Endothelial cell of umbilical vein (primary cell): ENCODE data around the gene MYLK. TPM values are rescaled to one million over a fixed set of nuclear protein-coding genes. Genes with fewer than 3 reads are reported as not detected.

ENCODE experiments used
- BruUV-seq: library from RNA; stranded (reverse); fragments of 400-500 nt; replicated peaks from 2 replicates; lab custom pipeline; 2021; lab: Mats Ljungman, UMichigan
- CTCF ChIA-PET: fragments of 300-600, 350-600 bp; sonication (Branson Sonifier 250); formaldehyde crosslinking; loops from one replicate; lab custom pipeline; 2021; ENCODE audit warnings: antibody characterized with exemption, inconsistent platforms; lab: Charles Lee
- POLR2A ChIA-PET: fragments of 300-600, 350-600 bp; sonication (Branson Sonifier 250); formaldehyde crosslinking; loops from one replicate; lab custom pipeline; 2021; ENCODE audit warnings: antibody characterized with exemption, inconsistent platforms; lab: Charles Lee
- DNase-seq: peaks from one replicate; pipeline ENCODE4 v3.0.0-alpha.2; 2011; ENCODE audit warnings: low read depth, low spot score
- FAIRE-seq: peaks from 2 replicates; lab custom pipeline; 2011; peaks lifted over from hg19 to GRCh38; lab: Jason Lieb, UNC
- H2AFZ ChIP-seq: 2 replicates; pipeline ENCODE4 v1.6.0; 2012; ENCODE audit warnings: low read depth, low read length, control low read depth, inconsistent platforms
- H3K27ac ChIP-seq: 2 replicates; pipeline ENCODE4 v1.5.1; 2011; ENCODE audit warnings: low read depth, mild to moderate bottlenecking, control low read depth, low read length, moderate library complexity; ENCODE audit not compliant: insufficient read depth
- H3K27me3 ChIP-seq, 2 experiments: 2 replicates each; pipeline versions ENCODE4 v1.6.0 to v1.6.1; 2011; ENCODE audit warnings: low read length in 2 of 2, mixed read lengths in 1 of 2; ENCODE audit not compliant: control insufficient read depth in 2 of 2, insufficient read depth in 2 of 2
- H3K36me3 ChIP-seq, 2 experiments: 2 replicates in 1 of 2; 3 replicates in 1 of 2; pipeline ENCODE4 v1.5.1; 2011; ENCODE audit warnings: low read length in 2 of 2, mild to moderate bottlenecking in 1 of 2, moderate library complexity in 1 of 2; ENCODE audit not compliant: control insufficient read depth in 2 of 2, insufficient read depth in 2 of 2; ENCODE audit errors: extremely low read depth in 1 of 2
- H3K4me1 ChIP-seq: 3 replicates; pipeline ENCODE4 v1.5.1; 2011; ENCODE audit warnings: mild to moderate bottlenecking, low read length; ENCODE audit not compliant: control insufficient read depth, insufficient read depth; ENCODE audit errors: extremely low read depth
- H3K4me2 ChIP-seq: 2 replicates; pipeline ENCODE4 v1.6.1; 2011; ENCODE audit warnings: low read length, control low read depth, mixed read lengths; ENCODE audit not compliant: insufficient read depth
- H3K4me3 ChIP-seq, 3 experiments: fragments of 200-600 bp in 1 of 3; sonication (generic), shearing (Covaris generic) in 1 of 3; replicated peaks in 1 of 3; 2 replicates each; pipeline ENCODE4 v1.5.1; 2011 to 2016; ENCODE audit warnings: control low read depth in 3 of 3, low read length in 3 of 3, mild to moderate bottlenecking in 2 of 3, inconsistent platforms in 1 of 3, low read depth in 1 of 3, moderate library complexity in 1 of 3; ENCODE audit not compliant: insufficient read depth in 1 of 3
- H3K79me2 ChIP-seq: 2 replicates; pipeline ENCODE4 v1.6.0; 2012; ENCODE audit warnings: low read length, inconsistent platforms; ENCODE audit not compliant: control insufficient read depth, insufficient read depth
- H3K9ac ChIP-seq: replicated peaks from 2 replicates; pipeline ENCODE3; 2011; ENCODE audit warnings: low read length, control low read depth; ENCODE audit not compliant: insufficient read depth; ENCODE audit errors: extremely low read depth
- H3K9me1 ChIP-seq: replicated peaks from 3 replicates; pipeline ENCODE4 v1.6.0; 2011; ENCODE audit warnings: mild to moderate bottlenecking, low read length; ENCODE audit not compliant: control insufficient read depth, insufficient read depth; ENCODE audit errors: extremely low read depth
- H3K9me3 ChIP-seq: replicated peaks from 2 replicates; pipeline ENCODE4 v1.5.1; 2012; ENCODE audit warnings: low read length, inconsistent platforms; ENCODE audit not compliant: control insufficient read depth, insufficient read depth
- H4K20me1 ChIP-seq: replicated peaks from 2 replicates; pipeline ENCODE3; 2011; ENCODE audit warnings: mild to moderate bottlenecking, low read length; ENCODE audit not compliant: control insufficient read depth, insufficient read depth; ENCODE audit errors: extremely low read depth
- EZH2 ChIP-seq: IDR thresholded peaks from 2 replicates; pipeline ENCODE4 v1.6.1; 2012; ENCODE audit warnings: borderline replicate concordance, low read depth, mild to moderate bottlenecking, moderate library complexity, low read length, inconsistent platforms; ENCODE audit not compliant: severe bottlenecking
- FOS ChIP-seq: IDR thresholded peaks from 2 replicates; pipeline ENCODE4 v1.6.1; 2011; ENCODE audit warnings: mild to moderate bottlenecking, low read length, moderate library complexity, borderline replicate concordance; ENCODE audit not compliant: insufficient read depth
- GATA2 ChIP-seq: IDR thresholded peaks from 2 replicates; pipeline ENCODE4 v1.7.0; 2011; ENCODE audit warnings: low read depth, mild to moderate bottlenecking, moderate library complexity, mixed read lengths, low read length; ENCODE audit not compliant: insufficient read length, insufficient read depth
- JUN ChIP-seq: IDR thresholded peaks from 2 replicates; pipeline ENCODE4 v1.6.1; 2011; ENCODE audit warnings: borderline replicate concordance, low read depth; ENCODE audit not compliant: insufficient read length, insufficient read depth
- MYC ChIP-seq: IDR thresholded peaks from one replicate; pipeline ENCODE4 v1.6.1; 2011; ENCODE audit warnings: mild to moderate bottlenecking, low read depth, low read length
- POLR2A ChIP-seq: IDR thresholded peaks from 2 replicates; pipeline ENCODE4 v1.6.1; 2012; ENCODE audit warnings: low read depth, mild to moderate bottlenecking, control low read depth, low read length
- POLR2AphosphoS5 ChIP-seq: IDR thresholded peaks from 2 replicates; pipeline ENCODE4 v1.6.1; 2012; ENCODE audit warnings: low read depth, mild to moderate bottlenecking, control low read depth, low read length, moderate library complexity; ENCODE audit not compliant: insufficient read depth
- dilution Hi-C: fragments of 300-500 bp; cut with MboI; formaldehyde crosslinking; loops from one replicate; pipeline ENCODE4 v1.15.0; 2019; ENCODE audit warnings: low sequenced_read_pairs; ENCODE audit not compliant: extremely low pct_ligation_motif_present
- intact Hi-C: fragments of 100-400 bp; cut with micrococcal nuclease; formaldehyde crosslinking; loops from one replicate; pipeline ENCODE4 v1.10.0; 2022
- polyA plus RNA-seq, 4 experiments: library from polyadenylated mRNA; depleted of rRNA in 3 of 4; stranded (reverse) in 3 of 4; unstranded in 1 of 4; fragments of >200 nt; gene quantifications; 2 replicates each; pipeline versions ENCODE4 v1.2.1 to v1.2.3, GENCODE V29; 2011 to 2012; ENCODE audit warnings: missing spikeins in 1 of 4
- total RNA-seq: library from RNA; stranded (reverse); gene quantifications from 2 replicates; pipeline ENCODE4 v1.2.3, GENCODE V29; 2021
- TF ChIP-seq, protein P1 (sequence below): IDR thresholded peaks from 2 replicates; pipeline ENCODE4 v1.6.1; 2011; ENCODE audit not compliant: insufficient read depth, insufficient read length
- TF ChIP-seq, protein P2 (sequence below), 2 donors: IDR thresholded peaks; 1 replicate in 1 of 2; 2 replicates in 1 of 2; pipeline ENCODE4 v1.5.1; 2011; ENCODE audit warnings: low read length in 2 of 2, mild to moderate bottlenecking in 2 of 2, moderate library complexity in 2 of 2, control low read depth in 1 of 2, inconsistent platforms in 1 of 2, low read depth in 1 of 2; ENCODE audit not compliant: insufficient read depth in 1 of 2; ENCODE audit errors: extremely low read depth in 1 of 2

MYLK gene
- total and polyA plus RNA-seq, 2 donors (not counting 3 experiments of a cell fraction or from before 2014, with no cell fraction given) = 10.0 to 22.2 TPM

DNA sequence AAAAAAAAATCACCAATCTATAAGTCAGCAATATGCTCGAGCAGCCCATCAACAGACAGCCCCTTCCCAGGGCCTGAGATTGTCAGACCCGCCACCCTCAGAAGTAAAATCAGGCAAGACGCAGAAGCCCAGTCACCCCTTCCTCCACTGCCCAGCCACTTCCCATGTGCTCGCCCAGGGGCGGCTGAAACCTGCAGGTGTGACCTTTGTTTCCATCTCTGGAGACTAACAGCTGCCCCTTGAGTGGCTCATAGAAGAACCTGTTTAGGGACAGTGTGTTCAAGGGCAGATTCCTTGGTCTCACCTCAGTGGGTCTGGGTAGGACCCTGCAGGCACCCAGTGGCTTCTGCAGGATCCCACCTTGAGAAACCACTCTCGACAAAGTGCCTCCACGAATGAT is 105.6 kb downstream of the MYLK start:
- H3K4me2 ChIP-seq = no peak overlapping the region
- H3K9me1 ChIP-seq = no peaks in the 10 kb centered on the region
- dilution Hi-C loops (no loop called here), intact Hi-C loops (no loop called here)
- no peaks in the 10 kb centered on the region for H3K27me3 ChIP-seq
- no peaks in the 10 kb centered on the region for H3K9me3 ChIP-seq
- no peaks in the 10 kb centered on the region for H4K20me1 ChIP-seq
- H3K27ac ChIP-seq = no peak overlapping the region
- no peak overlapping the region for H3K4me3 ChIP-seq
- TF ChIP-seq POLR2A (no peak), EZH2 (no peak), JUN (no peak), FOS (no peak), GATA2 (no peak)
- TF ChIP-seq, protein P1, sequence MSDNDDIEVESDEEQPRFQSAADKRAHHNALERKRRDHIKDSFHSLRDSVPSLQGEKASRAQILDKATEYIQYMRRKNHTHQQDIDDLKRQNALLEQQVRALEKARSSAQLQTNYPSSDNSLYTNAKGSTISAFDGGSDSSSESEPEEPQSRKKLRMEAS = no peak
- ChIA-PET POLR2A (no interaction called here), CTCF (interaction anchor here (0.9 kb wide), 1 partner anchor 9 kb away, joined by 3 read pairs; no protein-coding TSS in a partner anchor)
- no peak overlapping the region for H3K9ac ChIP-seq
- no peak overlapping the region for H2AFZ ChIP-seq
- no TSS peak for BruUV-seq
- peaks cover 4% of the 10 kb centered on the region for H3K4me1 ChIP-seq
- DNase-seq = no peak
- H3K79me2 ChIP-seq = no peaks in the 10 kb centered on the region
- no peaks in the 10 kb centered on the region for H3K36me3 ChIP-seq
- no peak for FAIRE-seq

DNA sequence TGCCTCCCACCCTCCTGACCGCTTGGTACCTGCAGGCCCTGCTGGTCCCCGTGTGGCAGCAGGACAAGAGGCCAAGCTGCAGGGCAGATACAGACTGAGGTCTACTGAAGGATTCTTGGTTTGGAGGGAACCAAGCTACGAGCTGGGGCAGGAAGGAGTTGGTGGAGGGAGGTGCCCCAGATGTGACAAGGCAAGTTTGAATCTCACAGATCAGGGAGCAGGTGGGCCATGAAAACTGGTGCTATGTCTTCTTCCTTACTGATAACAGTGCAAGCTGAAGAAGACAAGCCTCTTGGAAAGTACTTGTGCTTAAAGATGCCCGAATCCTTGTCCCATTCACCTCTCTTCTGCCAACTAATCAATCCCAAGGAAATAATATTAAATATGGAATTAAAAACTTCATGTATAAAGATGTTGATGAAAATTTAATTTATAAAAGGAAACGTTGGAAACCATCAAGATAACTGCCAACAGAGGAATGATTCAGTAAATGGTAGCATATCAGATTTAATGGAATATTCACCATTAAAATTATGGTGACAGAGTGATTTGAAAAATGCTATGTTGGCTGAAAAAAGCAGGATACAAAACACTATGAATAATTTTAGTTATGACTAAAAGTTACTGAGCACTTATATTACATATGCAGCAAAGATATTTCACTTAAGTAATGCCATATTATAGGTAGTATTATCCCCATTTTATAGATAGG is 107.9 kb downstream of the MYLK start:
- no peaks in the 10 kb centered on the region for H3K4me1 ChIP-seq
- CTCF ChIA-PET = no interaction called here
- no TSS peak for BruUV-seq
- H3K27me3 ChIP-seq = peaks cover 0 to 3% of the 10 kb centered on the region in 2 experiments
- POLR2A ChIA-PET = no interaction called here
- no peak for FAIRE-seq
- dilution Hi-C loops (no loop called here), intact Hi-C loops (no loop called here)
- no peak for TF ChIP-seq MYC
- TF ChIP-seq, protein P2, sequence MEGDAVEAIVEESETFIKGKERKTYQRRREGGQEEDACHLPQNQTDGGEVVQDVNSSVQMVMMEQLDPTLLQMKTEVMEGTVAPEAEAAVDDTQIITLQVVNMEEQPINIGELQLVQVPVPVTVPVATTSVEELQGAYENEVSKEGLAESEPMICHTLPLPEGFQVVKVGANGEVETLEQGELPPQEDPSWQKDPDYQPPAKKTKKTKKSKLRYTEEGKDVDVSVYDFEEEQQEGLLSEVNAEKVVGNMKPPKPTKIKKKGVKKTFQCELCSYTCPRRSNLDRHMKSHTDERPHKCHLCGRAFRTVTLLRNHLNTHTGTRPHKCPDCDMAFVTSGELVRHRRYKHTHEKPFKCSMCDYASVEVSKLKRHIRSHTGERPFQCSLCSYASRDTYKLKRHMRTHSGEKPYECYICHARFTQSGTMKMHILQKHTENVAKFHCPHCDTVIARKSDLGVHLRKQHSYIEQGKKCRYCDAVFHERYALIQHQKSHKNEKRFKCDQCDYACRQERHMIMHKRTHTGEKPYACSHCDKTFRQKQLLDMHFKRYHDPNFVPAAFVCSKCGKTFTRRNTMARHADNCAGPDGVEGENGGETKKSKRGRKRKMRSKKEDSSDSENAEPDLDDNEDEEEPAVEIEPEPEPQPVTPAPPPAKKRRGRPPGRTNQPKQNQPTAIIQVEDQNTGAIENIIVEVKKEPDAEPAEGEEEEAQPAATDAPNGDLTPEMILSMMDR (IDR thresholded peaks at IDR 0.05; ENCODE audit: extremely low read depth in 1 of 2, insufficient read depth in 1 of 2, low read depth in 1 of 2, low read length in 2 of 2) = no peak
- TF ChIP-seq, protein P1 = no peak
- no peak for TF ChIP-seq POLR2AphosphoS5
- no peak for TF ChIP-seq EZH2
- H3K9me1 ChIP-seq = no peaks in the 10 kb centered on the region
- H3K4me3 ChIP-seq = no peak overlapping the region
- DNase-seq = no peak
- no peak overlapping the region for H3K9ac ChIP-seq
- no peak overlapping the region for H2AFZ ChIP-seq
- H3K27ac ChIP-seq = no peak overlapping the region
- no peak overlapping the region for H3K4me2 ChIP-seq
- no peaks in the 10 kb centered on the region for H4K20me1 ChIP-seq
- H3K9me3 ChIP-seq = no peaks in the 10 kb centered on the region
- no peaks in the 10 kb centered on the region for H3K36me3 ChIP-seq
- H3K79me2 ChIP-seq = no peaks in the 10 kb centered on the region
